H1 (cell line): ENCODE results near the gene PDE4B. TPM values are rescaled to one million over a fixed set of nuclear protein-coding genes. Genes with fewer than 3 reads are reported as not detected.

Experiments
- CTBP2 ChIP-seq: IDR thresholded peaks from 2 replicates; pipeline ENCODE4 v1.7.0; 2011; ENCODE audit warnings: borderline replicate concordance, mild to moderate bottlenecking, moderate library complexity, mixed read lengths, low read length; ENCODE audit not compliant: insufficient read depth, insufficient read length
- NRF1 ChIP-seq: IDR thresholded peaks from 2 replicates; pipeline ENCODE4 v1.6.1; 2011; ENCODE audit warnings: mild to moderate bottlenecking, low read depth, low read length, improper control_type of control experiment
- polyA plus RNA-seq, 7 experiments: library from polyadenylated mRNA; depleted of rRNA in 3 of 7; stranded (reverse) in 5 of 7; unstranded in 2 of 7; fragments of >200 nt in 5 of 7; fragments of 200-250 nt in 2 of 7; gene quantifications; 1 replicate in 5 of 7; 2 replicates in 1 of 7; 4 replicates in 1 of 7; pipeline versions ENCODE4 v1.2.1 to v1.2.3, GENCODE V29; 2011 to 2013; ENCODE audit warnings: missing spikeins in 2 of 7, mixed read lengths in 2 of 7
- total RNA-seq: library from RNA; stranded (reverse); fragmentation: NEBNext Ultra II Directional; extraction: Animal tissue kit (Norgen Biotek cat#: 25700); gene quantifications from 2 replicates; pipeline ENCODE4 v1.2.1, GENCODE V29; 2021
- TF ChIP-seq, protein P1 (sequence below): fragments of 300-600 bp; sonication (generic); IDR thresholded peaks from 2 replicates; pipeline ENCODE4 v1.7.1; 2012; ENCODE audit warnings: low read length, moderate library complexity, mild to moderate bottlenecking, inconsistent platforms; ENCODE audit not compliant: insufficient replicate concordance

The PDE4B gene
- total and polyA plus RNA-seq, 2 of the 8 experiments (the other 6 are each of a cell fraction or from before 2014, with no cell fraction given) = 5.0 to 15.1 TPM

DNA sequence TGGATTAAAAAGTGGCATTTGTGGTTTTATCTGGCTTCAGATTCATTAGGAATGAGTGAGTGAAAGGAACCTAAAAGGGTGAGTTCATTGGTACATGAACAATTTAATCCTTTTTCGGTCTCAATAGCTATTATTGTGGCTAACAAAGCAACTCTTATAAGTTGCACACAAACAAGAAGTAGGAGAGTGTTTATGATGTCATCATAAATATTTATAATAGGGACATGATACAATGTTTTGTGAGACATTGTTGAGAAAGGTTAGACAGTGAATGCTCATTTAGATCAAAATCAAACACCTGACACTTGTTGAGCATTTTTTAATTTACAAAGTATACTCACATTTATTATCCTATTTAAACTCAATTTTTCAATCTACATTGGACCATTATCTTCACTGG is 363.4 kb downstream of the PDE4B start (continued):
- TF ChIP-seq, protein P1, sequence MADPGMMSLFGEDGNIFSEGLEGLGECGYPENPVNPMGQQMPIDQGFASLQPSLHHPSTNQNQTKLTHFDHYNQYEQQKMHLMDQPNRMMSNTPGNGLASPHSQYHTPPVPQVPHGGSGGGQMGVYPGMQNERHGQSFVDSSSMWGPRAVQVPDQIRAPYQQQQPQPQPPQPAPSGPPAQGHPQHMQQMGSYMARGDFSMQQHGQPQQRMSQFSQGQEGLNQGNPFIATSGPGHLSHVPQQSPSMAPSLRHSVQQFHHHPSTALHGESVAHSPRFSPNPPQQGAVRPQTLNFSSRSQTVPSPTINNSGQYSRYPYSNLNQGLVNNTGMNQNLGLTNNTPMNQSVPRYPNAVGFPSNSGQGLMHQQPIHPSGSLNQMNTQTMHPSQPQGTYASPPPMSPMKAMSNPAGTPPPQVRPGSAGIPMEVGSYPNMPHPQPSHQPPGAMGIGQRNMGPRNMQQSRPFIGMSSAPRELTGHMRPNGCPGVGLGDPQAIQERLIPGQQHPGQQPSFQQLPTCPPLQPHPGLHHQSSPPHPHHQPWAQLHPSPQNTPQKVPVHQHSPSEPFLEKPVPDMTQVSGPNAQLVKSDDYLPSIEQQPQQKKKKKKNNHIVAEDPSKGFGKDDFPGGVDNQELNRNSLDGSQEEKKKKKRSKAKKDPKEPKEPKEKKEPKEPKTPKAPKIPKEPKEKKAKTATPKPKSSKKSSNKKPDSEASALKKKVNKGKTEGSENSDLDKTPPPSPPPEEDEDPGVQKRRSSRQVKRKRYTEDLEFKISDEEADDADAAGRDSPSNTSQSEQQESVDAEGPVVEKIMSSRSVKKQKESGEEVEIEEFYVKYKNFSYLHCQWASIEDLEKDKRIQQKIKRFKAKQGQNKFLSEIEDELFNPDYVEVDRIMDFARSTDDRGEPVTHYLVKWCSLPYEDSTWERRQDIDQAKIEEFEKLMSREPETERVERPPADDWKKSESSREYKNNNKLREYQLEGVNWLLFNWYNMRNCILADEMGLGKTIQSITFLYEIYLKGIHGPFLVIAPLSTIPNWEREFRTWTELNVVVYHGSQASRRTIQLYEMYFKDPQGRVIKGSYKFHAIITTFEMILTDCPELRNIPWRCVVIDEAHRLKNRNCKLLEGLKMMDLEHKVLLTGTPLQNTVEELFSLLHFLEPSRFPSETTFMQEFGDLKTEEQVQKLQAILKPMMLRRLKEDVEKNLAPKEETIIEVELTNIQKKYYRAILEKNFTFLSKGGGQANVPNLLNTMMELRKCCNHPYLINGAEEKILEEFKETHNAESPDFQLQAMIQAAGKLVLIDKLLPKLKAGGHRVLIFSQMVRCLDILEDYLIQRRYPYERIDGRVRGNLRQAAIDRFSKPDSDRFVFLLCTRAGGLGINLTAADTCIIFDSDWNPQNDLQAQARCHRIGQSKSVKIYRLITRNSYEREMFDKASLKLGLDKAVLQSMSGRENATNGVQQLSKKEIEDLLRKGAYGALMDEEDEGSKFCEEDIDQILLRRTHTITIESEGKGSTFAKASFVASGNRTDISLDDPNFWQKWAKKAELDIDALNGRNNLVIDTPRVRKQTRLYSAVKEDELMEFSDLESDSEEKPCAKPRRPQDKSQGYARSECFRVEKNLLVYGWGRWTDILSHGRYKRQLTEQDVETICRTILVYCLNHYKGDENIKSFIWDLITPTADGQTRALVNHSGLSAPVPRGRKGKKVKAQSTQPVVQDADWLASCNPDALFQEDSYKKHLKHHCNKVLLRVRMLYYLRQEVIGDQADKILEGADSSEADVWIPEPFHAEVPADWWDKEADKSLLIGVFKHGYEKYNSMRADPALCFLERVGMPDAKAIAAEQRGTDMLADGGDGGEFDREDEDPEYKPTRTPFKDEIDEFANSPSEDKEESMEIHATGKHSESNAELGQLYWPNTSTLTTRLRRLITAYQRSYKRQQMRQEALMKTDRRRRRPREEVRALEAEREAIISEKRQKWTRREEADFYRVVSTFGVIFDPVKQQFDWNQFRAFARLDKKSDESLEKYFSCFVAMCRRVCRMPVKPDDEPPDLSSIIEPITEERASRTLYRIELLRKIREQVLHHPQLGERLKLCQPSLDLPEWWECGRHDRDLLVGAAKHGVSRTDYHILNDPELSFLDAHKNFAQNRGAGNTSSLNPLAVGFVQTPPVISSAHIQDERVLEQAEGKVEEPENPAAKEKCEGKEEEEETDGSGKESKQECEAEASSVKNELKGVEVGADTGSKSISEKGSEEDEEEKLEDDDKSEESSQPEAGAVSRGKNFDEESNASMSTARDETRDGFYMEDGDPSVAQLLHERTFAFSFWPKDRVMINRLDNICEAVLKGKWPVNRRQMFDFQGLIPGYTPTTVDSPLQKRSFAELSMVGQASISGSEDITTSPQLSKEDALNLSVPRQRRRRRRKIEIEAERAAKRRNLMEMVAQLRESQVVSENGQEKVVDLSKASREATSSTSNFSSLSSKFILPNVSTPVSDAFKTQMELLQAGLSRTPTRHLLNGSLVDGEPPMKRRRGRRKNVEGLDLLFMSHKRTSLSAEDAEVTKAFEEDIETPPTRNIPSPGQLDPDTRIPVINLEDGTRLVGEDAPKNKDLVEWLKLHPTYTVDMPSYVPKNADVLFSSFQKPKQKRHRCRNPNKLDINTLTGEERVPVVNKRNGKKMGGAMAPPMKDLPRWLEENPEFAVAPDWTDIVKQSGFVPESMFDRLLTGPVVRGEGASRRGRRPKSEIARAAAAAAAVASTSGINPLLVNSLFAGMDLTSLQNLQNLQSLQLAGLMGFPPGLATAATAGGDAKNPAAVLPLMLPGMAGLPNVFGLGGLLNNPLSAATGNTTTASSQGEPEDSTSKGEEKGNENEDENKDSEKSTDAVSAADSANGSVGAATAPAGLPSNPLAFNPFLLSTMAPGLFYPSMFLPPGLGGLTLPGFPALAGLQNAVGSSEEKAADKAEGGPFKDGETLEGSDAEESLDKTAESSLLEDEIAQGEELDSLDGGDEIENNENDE = no peak
- TF ChIP-seq NRF1 = no peak
- TF ChIP-seq CTBP2 = no peak
- TF ChIP-seq, all 59 proteins: peak for 0
